ENCODE data around the gene LPP. TPM values are rescaled to one million over a fixed set of nuclear protein-coding genes. Genes with fewer than 3 reads are reported as not detected.

The LPP gene
- total and polyA plus RNA-seq, 2 of the 13 experiments (the other 11 are each of a cell fraction or from before 2014, with no cell fraction given): 19.2 to 29.9 TPM

GRCh38 chr3:188839187-188839695, 685.3 kb downstream of the LPP start:
- H3K4me2 ChIP-seq (ENCODE audit: low read depth, low read length): peak overlapping the region; percentile 44
- H3K9ac ChIP-seq (ENCODE audit: insufficient read depth, low read depth, low read length): no peak overlapping the region
- H4K20me1 ChIP-seq (ENCODE audit: insufficient read depth, low read length): no peaks in the 10 kb centered on the region
- H3K4me1 ChIP-seq (ENCODE audit: insufficient read depth, low read length): peaks cover 26% of the 10 kb centered on the region
- H3K27me3 ChIP-seq (ENCODE audit: control insufficient read depth in 1 of 2, insufficient read depth in 2 of 2, low read length in 2 of 2): no peaks in the 10 kb centered on the region
- ChIA-PET POLR2A (interaction anchor here (0.8 to 1.6 kb wide), 4 partner anchors 42 to 1094 kb away, joined by 3 to 9 read pairs (median 6); partner anchors contain the start of gene BCL6), CTCF (ENCODE audit: low intra/inter-chr PET ratio, low total read pairs) (no interaction called here)
- H3K36me3 ChIP-seq (replicated peaks in 1 of 2; ENCODE audit: control insufficient read depth in 1 of 2, insufficient read depth in 2 of 2, low read length in 2 of 2): no peaks in the 10 kb centered on the region
- peak overlapping the region; percentile 60 for H3K27ac ChIP-seq (ENCODE audit: extremely low read length, insufficient read depth, low read length)
- no TSS peak for BruUV-seq (replicated peaks)
- intact Hi-C loops (cut with micrococcal nuclease; ENCODE audit: unreplicated experiment) (loop anchor here (1.0 to 5.0 kb wide), 4 partner anchors 42 to 1102 kb away; no protein-coding TSS in a partner anchor), in situ Hi-C loops (cut with HindIII; ENCODE audit: extremely low pct_ligation_motif_present, low pct_unique_long_range_greater_than_20kb) (no loop called here)
- no peaks in the 10 kb centered on the region for H3K9me3 ChIP-seq (ENCODE audit: low read length)
- peak overlapping the region in 1 of 3 experiments; percentile 12; a peak in 1 of 6 replicates for H3K4me3 ChIP-seq (replicated peaks in 1 of 3; ENCODE audit: insufficient read depth in 1 of 3, low read depth in 2 of 3, low read length in 3 of 3)
- no peak overlapping the region for H2AFZ ChIP-seq (ENCODE audit: low read length)
- 11% methylated on average over 8 of the region's 8 CpGs for WGBS (ENCODE audit: low lambda C conversion rate)
- DNase-seq (ENCODE audit: low spot score) (peak; percentile 98), ATAC-seq (peak; percentile 100), FAIRE-seq (peak; percentile 97)
- H3K79me2 ChIP-seq (ENCODE audit: insufficient read depth, low read length): no peaks in the 10 kb centered on the region
- TF ChIP-seq NFKB2 (CRISPR knock-in tag; IDR thresholded peaks at IDR 0.05; ENCODE audit: borderline replicate concordance) (no peak), ZBTB8A (CRISPR knock-in tag; IDR thresholded peaks at IDR 0.05; ENCODE audit: borderline replicate concordance, low read depth) (no peak), SNAPC2 (CRISPR knock-in tag; IDR thresholded peaks at IDR 0.05) (no peak), ZNF230 (CRISPR knock-in tag; IDR thresholded peaks at IDR 0.05) (no peak), NR0B2 (CRISPR knock-in tag; IDR thresholded peaks at IDR 0.05) (no peak), ZNF335 (CRISPR knock-in tag; IDR thresholded peaks at IDR 0.05) (peak; percentile 72), TAF1 (CRISPR knock-in tag; IDR thresholded peaks at IDR 0.05) (no peak), ZNF782 (CRISPR knock-in tag; IDR thresholded peaks at IDR 0.05; ENCODE audit: borderline replicate concordance) (no peak), ZNF296 (CRISPR knock-in tag; conservative IDR thresholded peaks at IDR 0.05) (no peak), ZNF260 (CRISPR knock-in tag; IDR thresholded peaks at IDR 0.05; ENCODE audit: borderline replicate concordance, low read depth) (no peak), BCL3 (CRISPR knock-in tag; IDR thresholded peaks at IDR 0.05) (peak; percentile 49; the same call in 1 of the 2 replicates), CBX1 (IDR thresholded peaks at IDR 0.05; ENCODE audit: low read depth) (no peak), SNAPC4 (CRISPR knock-in tag; IDR thresholded peaks at IDR 0.05) (no peak), ATF3 (CRISPR knock-in tag; IDR thresholded peaks at IDR 0.05) (peak; percentile 81), MLX (CRISPR knock-in tag; IDR thresholded peaks at IDR 0.05) (peak; percentile 60; the same call in 1 of the 2 replicates), NPAS2 (CRISPR knock-in tag; IDR thresholded peaks at IDR 0.05; ENCODE audit: borderline replicate concordance) (no peak), CREBL2 (CRISPR knock-in tag; IDR thresholded peaks at IDR 0.05; ENCODE audit: borderline replicate concordance) (no peak)
